Measurements from ENCODE around the gene SMYD5. TPM values are rescaled to one million over a fixed set of nuclear protein-coding genes. Genes with fewer than 3 reads are reported as not detected.
A peak's percentile ranks its signal among the peaks of the same experiment; 100 is the strongest.
"Not testable (repeated sequence)": the region's sequence is repeated elsewhere in the genome, so short reads cannot be mapped to it uniquely, and the experiment has no call there.

SMYD5 gene
- total RNA-seq (10 to 100 TPM; 17.1 to 23.0 (median 19.7) TPM), polyA plus RNA-seq (10 to 100 TPM; 14.7 to 42.0 (median 28.4) TPM)
- long read RNA-seq, donor 1, transcript SMYD5-202 (13 exons, 2,593 nt) = major isoform, 20 of 25 reads
- long read RNA-seq, donor 1, partial matches to known transcripts = 2 of 25 reads
- long read RNA-seq, donor 1, other reads (novel, unspliced or antisense) = 3 of 25 reads
- long read RNA-seq, donor 2, transcript SMYD5-202 (13 exons, 2,593 nt) = major isoform, 11 of 26 reads
- long read RNA-seq, donor 2, partial matches to known transcripts = 2 of 26 reads
- long read RNA-seq, donor 2, other reads (novel, unspliced or antisense) = 13 of 26 reads

- intact Hi-C loops (cut with DNase I) = loop anchor here in 1 of 2 donors (2.0 kb wide), 1 partner anchor 18 kb away; the partner anchor contains the start of gene PRADC1
- Histone ChIP-seq H3K27me3 (ENCODE audit: insufficient read depth in 3 of 3, low read length in 2 of 3) (no peaks in the 10 kb centered on the region), H3K4me3 (peak within 1 kb of the TSS; percentile 100), H3K36me3 (ENCODE audit: insufficient read depth in 1 of 2, low read depth in 1 of 2) (peaks cover 0 to 5% of the 10 kb centered on the region in 2 donors), H3K4me1 (peaks cover 45% of the 10 kb centered on the region), H3K27ac (peak within 1 kb of the TSS; percentile 90), H3K9me3 (no peaks in the 10 kb centered on the region)
- WGBS, 3 donors = 1% methylated on average over 56 to 64 of the region's 64 CpGs
- DNase-seq (peak; percentile 89 to 93), ATAC-seq (peak; percentile 87 to 96 (median 90))
- TF ChIP-seq, protein P1, sequence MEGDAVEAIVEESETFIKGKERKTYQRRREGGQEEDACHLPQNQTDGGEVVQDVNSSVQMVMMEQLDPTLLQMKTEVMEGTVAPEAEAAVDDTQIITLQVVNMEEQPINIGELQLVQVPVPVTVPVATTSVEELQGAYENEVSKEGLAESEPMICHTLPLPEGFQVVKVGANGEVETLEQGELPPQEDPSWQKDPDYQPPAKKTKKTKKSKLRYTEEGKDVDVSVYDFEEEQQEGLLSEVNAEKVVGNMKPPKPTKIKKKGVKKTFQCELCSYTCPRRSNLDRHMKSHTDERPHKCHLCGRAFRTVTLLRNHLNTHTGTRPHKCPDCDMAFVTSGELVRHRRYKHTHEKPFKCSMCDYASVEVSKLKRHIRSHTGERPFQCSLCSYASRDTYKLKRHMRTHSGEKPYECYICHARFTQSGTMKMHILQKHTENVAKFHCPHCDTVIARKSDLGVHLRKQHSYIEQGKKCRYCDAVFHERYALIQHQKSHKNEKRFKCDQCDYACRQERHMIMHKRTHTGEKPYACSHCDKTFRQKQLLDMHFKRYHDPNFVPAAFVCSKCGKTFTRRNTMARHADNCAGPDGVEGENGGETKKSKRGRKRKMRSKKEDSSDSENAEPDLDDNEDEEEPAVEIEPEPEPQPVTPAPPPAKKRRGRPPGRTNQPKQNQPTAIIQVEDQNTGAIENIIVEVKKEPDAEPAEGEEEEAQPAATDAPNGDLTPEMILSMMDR (IDR thresholded peaks at IDR 0.05) = no peak
These were observed at the start of gene SMYD5 for GRCh38 chr2:73214120-73215035. Gene SMYD5 (plus strand): TSS chr2:73214245. CDS start chr2:73214267, 22 bp downstream.

- H3K27me3 ChIP-seq (ENCODE audit: insufficient read depth in 3 of 3, low read length in 2 of 3); H3K4me1 ChIP-seq; H3K36me3 ChIP-seq (ENCODE audit: insufficient read depth in 1 of 2, low read depth in 1 of 2); H3K9me3 ChIP-seq; H3K27ac ChIP-seq; H3K4me3 ChIP-seq; intact Hi-C loops (cut with DNase I); DNase-seq; ATAC-seq: not testable (repeated sequence)
- WGBS, 3 donors = 42 to 48% (median 45%) methylated on average over 7 to 11 of the region's 11 CpGs
These were observed 48.1 kb upstream of the SMYD5 start for GRCh38 chr2:73165978-73166377.

DNA sequence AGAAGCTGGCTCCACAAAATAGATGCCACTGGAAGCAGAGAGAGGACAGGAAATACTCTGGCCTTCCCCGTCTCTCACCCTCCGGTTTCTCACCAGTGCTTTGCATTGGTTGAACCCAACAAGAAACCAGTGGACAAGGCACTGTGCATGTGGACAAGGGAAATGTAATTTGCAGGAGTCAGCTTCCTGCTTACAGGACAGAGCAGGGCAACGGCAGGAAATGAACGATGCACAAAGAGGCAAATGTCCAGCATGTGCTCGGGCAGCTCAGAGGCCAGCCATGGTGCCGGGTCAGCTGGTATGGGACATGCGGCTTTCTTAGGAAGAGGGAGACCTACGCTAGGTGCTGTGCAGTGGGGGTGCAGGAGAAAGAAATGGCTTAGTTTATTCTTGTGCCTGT, 47.2 kb upstream of the SMYD5 start:
- H3K4me3 ChIP-seq; H3K4me1 ChIP-seq; ATAC-seq; H3K27me3 ChIP-seq (ENCODE audit: insufficient read depth in 3 of 3, low read length in 2 of 3); H3K27ac ChIP-seq; H3K36me3 ChIP-seq (ENCODE audit: insufficient read depth in 1 of 2, low read depth in 1 of 2); DNase-seq; intact Hi-C loops (cut with DNase I); H3K9me3 ChIP-seq: not testable (repeated sequence)
- 47 to 74% (median 58%) methylated on average over 2 to 4 of the region's 8 CpGs for WGBS, 3 donors

GRCh38 chr2:73168348-73168747, 45.7 kb upstream of the SMYD5 start:
- H3K9me3 ChIP-seq; intact Hi-C loops (cut with DNase I); ATAC-seq; DNase-seq; H3K4me3 ChIP-seq; H3K27me3 ChIP-seq (ENCODE audit: insufficient read depth in 3 of 3, low read length in 2 of 3); H3K27ac ChIP-seq; H3K36me3 ChIP-seq (ENCODE audit: insufficient read depth in 1 of 2, low read depth in 1 of 2); H3K4me1 ChIP-seq: not testable (repeated sequence)

DNA sequence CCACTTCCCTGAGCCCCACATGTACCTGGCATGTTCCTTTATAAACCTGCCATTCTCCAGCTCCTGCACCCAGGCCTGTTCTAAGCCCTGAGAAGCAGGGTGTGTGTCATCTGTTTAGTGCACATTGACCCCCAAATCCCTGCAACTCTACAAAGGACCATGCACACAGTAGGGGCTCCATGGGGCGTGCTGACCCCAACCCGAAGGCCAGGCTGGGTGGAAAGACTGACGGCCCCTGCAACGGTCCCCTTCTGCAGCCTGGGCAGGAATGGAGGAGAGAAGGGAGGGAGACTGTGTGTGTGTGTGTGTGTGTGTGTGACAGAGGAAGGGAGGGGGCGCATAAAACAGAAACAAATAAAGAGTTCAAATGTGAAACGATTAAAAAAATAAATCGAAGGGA, 43.7 kb upstream of the SMYD5 start:
- H3K9me3 ChIP-seq; H3K36me3 ChIP-seq (ENCODE audit: insufficient read depth in 1 of 2, low read depth in 1 of 2); H3K4me1 ChIP-seq; ATAC-seq; H3K4me3 ChIP-seq; DNase-seq; H3K27ac ChIP-seq: not testable (repeated sequence)
- WGBS, 3 donors = 60 to 83% (median 76%) methylated on average over 5 of the region's 7 CpGs
- H3K27me3 ChIP-seq (ENCODE audit: insufficient read depth in 3 of 3, low read length in 2 of 3) = peaks cover 0 to 12% (median 3%) of the 10 kb centered on the region in 3 donors
- intact Hi-C loops (cut with DNase I) = loop anchor here (10.0 kb wide), 2 partner anchors 276 to 396 kb away; no protein-coding TSS in a partner anchor

DNA sequence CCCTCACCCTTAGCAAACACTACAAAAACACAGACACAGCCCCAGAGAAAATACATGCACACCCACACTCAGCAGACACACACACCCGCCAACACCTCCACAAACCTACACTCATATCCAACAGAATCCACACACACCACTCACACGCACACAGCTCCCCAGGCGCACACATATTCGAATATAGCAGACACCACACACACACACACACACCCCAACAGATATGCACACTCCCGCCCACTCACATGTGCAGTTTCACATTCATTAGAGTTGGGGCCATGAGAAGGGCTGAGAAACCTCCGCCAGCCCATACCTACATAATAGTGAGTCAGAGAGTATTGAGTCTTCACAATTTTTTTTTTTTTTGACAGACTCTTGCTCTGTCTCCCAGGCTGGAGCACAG, 41.1 kb upstream of the SMYD5 start:
- Histone ChIP-seq H3K27ac (no peak overlapping the region), H3K36me3 (ENCODE audit: insufficient read depth in 1 of 2, low read depth in 1 of 2) (no peaks in the 10 kb centered on the region), H3K4me1 (peaks cover 13% of the 10 kb centered on the region), H3K9me3 (no peaks in the 10 kb centered on the region), H3K4me3 (no peak overlapping the region), H3K27me3 (ENCODE audit: insufficient read depth in 3 of 3, low read length in 2 of 3) (peaks cover 0 to 33% (median 8%) of the 10 kb centered on the region in 3 donors)
- ATAC-seq (no peak), DNase-seq (no peak)
- WGBS, 3 donors = 90 to 93% (median 90%) methylated on average over 6 of the region's 6 CpGs
- TF ChIP-seq, protein P1 (IDR thresholded peaks at IDR 0.05) = no peak
- intact Hi-C loops (cut with DNase I) = loop anchor here (10.0 kb wide), 2 partner anchors 278 to 398 kb away; no protein-coding TSS in a partner anchor

Data from psoas muscle (tissue), 8 donors.